IPS-18a (cell line): Measurements from ENCODE around the gene DDX28.
"Not testable (repeated sequence)": the region's sequence is repeated elsewhere in the genome, so short reads cannot be mapped to it uniquely, and the experiment has no call there.

ENCODE experiments used
- H3K27ac ChIP-seq: one replicate; pipeline ENCODE4 v1.5.1; 2013; ENCODE audit warnings: low read length
- H3K27me3 ChIP-seq: one replicate; pipeline ENCODE4 v1.6.1; 2013; ENCODE audit warnings: mild to moderate bottlenecking, low read length; ENCODE audit not compliant: control insufficient read depth, insufficient read depth
- H3K36me3 ChIP-seq: one replicate; pipeline ENCODE4 v1.6.1; 2013; ENCODE audit warnings: low read depth, low read length; ENCODE audit not compliant: control insufficient read depth
- H3K4me1 ChIP-seq: one replicate; pipeline ENCODE4 v1.6.1; 2013; ENCODE audit warnings: low read depth, low read length; ENCODE audit not compliant: control insufficient read depth
- H3K4me3 ChIP-seq: one replicate; pipeline ENCODE4 v1.5.1; 2013; ENCODE audit warnings: low read length
- H3K9ac ChIP-seq: one replicate; pipeline ENCODE4 v1.6.1; 2013; ENCODE audit warnings: mild to moderate bottlenecking, low read length, moderate library complexity
- H3K9me3 ChIP-seq: one replicate; pipeline ENCODE4 v1.6.1; 2013; ENCODE audit warnings: low read depth, low read length; ENCODE audit not compliant: control insufficient read depth

The DDX28 gene

DNA sequence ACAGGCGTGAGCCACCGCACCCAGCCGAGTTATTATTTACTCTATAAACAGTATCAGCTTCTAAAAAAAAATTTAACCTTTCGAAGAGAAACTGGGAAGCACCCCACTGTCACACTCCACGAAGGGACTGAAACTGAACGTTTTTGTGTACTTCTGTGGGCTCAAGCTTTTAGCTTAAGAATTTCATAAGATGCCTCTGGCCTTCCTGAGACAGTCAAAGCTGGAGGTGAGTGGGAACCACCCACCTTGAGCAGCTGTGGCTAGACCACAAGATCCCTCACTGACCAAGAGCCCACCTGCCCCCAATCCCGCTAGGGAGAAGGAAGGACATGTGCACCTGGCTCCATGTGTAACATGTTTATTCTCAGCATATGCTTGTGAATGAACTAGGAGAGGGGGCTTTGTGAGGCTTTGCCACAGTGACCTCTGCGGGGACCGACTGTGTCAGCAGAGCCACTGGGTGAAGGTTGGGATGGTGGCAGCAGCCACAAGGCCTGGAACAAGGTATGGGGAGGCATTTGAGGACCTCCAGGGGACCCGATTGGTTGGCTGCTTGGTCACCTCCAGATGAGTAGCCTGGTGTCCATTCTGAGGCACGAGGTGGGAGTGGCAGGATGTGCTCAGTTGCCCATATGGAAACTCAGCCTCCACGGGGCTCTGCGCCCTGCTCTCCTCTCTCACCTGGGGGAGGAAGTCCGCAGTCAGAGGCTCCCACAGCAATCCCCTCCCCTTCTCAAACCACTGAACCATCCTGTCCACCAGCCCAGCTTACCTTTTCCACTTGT lies 47.5 kb downstream of the DDX28 start:
- Histone ChIP-seq H3K4me3 (no peak overlapping the region), H3K27me3 (no peaks in the 10 kb centered on the region), H3K9ac (no peak overlapping the region), H3K36me3 (no peaks in the 10 kb centered on the region), H3K9me3 (no peaks in the 10 kb centered on the region), H3K4me1 (no peaks in the 10 kb centered on the region), H3K27ac (no peak overlapping the region)

DNA sequence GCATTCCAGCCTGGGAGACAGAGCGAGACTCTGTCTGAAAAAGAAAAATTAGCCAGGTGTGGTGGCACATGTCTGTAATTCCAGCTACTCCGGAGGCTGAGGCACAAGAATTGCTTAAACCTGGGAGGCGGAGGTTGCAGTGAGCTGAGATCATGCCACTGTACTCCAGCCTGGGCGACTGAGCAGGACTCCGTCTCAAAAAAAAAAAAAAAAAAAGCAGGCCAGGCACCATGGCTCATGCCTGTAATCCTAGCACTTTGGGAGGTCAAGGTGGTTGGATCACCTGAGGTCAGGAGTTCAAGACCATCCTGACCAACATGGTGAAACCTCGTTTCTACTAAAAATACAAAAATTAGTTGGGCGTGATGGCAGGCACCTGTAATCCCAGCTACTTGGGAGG lies 50.7 kb downstream of the DDX28 start:
- not testable (repeated sequence) for H3K9me3 ChIP-seq, H3K36me3 ChIP-seq, H3K27ac ChIP-seq, H3K27me3 ChIP-seq, H3K9ac ChIP-seq, H3K4me3 ChIP-seq, H3K4me1 ChIP-seq

DNA sequence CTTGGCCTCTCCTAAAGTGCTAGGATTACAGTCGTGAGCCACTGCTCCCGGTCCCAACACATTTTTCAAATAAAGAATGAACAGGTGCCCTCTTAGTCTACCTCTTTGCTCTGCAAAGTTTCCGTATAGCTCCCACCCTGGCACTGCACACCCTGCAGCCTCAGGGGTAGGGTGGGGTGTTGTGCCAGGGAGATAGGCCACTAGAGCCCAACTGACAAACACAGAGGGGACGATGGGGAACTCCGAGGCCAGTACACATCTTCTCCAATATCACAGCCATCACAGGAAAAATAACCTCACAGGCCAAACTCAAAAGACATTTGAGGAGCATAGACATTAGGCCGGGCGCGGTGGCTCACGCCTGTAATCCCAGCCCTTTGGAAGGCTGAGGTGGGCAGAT lies 51.9 kb downstream of the DDX28 start:
- Histone ChIP-seq H3K4me1 (peaks cover 14% of the 10 kb centered on the region), H3K27ac (no peak overlapping the region), H3K27me3 (no peaks in the 10 kb centered on the region), H3K4me3 (no peak overlapping the region), H3K36me3 (no peaks in the 10 kb centered on the region), H3K9ac (no peak overlapping the region), H3K9me3 (no peaks in the 10 kb centered on the region)
